H9 (cell line): ENCODE results near the gene RTTN. TPM values are rescaled to one million over a fixed set of nuclear protein-coding genes. Genes with fewer than 3 reads are reported as not detected.

Experiments used
- DNase-seq: peaks from one replicate; pipeline ENCODE4 v3.0.0-alpha.2; 2017
- H2AFZ ChIP-seq: one replicate; pipeline ENCODE4 v1.6.1; 2013; ENCODE audit warnings: mild to moderate bottlenecking, low read length, control low read depth, moderate library complexity
- H2AK5ac ChIP-seq: 2 replicates; pipeline ENCODE4 v1.6.1; 2013; ENCODE audit warnings: low read length, control low read depth, mixed read lengths; ENCODE audit not compliant: insufficient read length
- H2BK120ac ChIP-seq: one replicate; pipeline ENCODE4 v1.6.1; 2013; ENCODE audit warnings: low read depth, mild to moderate bottlenecking, low read length, control low read depth, inconsistent platforms; ENCODE audit not compliant: poor library complexity, severe bottlenecking
- H2BK12ac ChIP-seq: 2 replicates; pipeline ENCODE4 v1.6.1; 2013; ENCODE audit warnings: low read length, control low read depth, mixed read lengths, low read depth; ENCODE audit not compliant: insufficient read length
- H2BK15ac ChIP-seq: 2 replicates; pipeline ENCODE4 v1.6.1; 2013; ENCODE audit warnings: low read depth, low read length, control low read depth
- H2BK20ac ChIP-seq: one replicate; pipeline ENCODE4 v1.6.1; 2013; ENCODE audit warnings: low read depth, mild to moderate bottlenecking, low read length, control low read depth, inconsistent platforms; ENCODE audit not compliant: poor library complexity, severe bottlenecking
- H2BK5ac ChIP-seq: 2 replicates; pipeline ENCODE4 v1.6.1; 2013; ENCODE audit warnings: low read length, control low read depth, mixed read lengths; ENCODE audit not compliant: insufficient read length
- H3K14ac ChIP-seq: 2 replicates; pipeline ENCODE4 v1.6.1; 2013; ENCODE audit warnings: low read length, control low read depth; ENCODE audit not compliant: insufficient read depth
- H3K18ac ChIP-seq: 2 replicates; pipeline ENCODE4 v1.6.1; 2013; ENCODE audit warnings: low read depth, mild to moderate bottlenecking, mixed read lengths, low read length, control low read depth; ENCODE audit not compliant: insufficient read length
- H3K23ac ChIP-seq: 2 replicates; pipeline ENCODE4 v1.6.1; 2013; ENCODE audit warnings: low read length, control low read depth, mixed read lengths, low read depth; ENCODE audit not compliant: insufficient read length
- H3K23me2 ChIP-seq: 2 replicates; pipeline ENCODE4 v1.6.1; 2013; ENCODE audit warnings: low read depth, mild to moderate bottlenecking, mixed read lengths, low read length, control low read depth; ENCODE audit not compliant: insufficient read length, poor library complexity, severe bottlenecking
- H3K27ac ChIP-seq: 2 replicates; pipeline ENCODE4 v1.5.1; 2013; ENCODE audit warnings: low read length, control low read depth, mixed read lengths, low read depth; ENCODE audit not compliant: insufficient read length
- H3K27me3 ChIP-seq: 2 replicates; pipeline ENCODE4 v1.6.1; 2013; ENCODE audit warnings: low read length, control low read depth, inconsistent platforms; ENCODE audit not compliant: insufficient read depth
- H3K4ac ChIP-seq: 2 replicates; pipeline ENCODE4 v1.6.1; 2013; ENCODE audit warnings: low read depth, mild to moderate bottlenecking, control low read depth, inconsistent platforms, low read length, moderate library complexity
- H3K4me1 ChIP-seq: 2 replicates; pipeline ENCODE4 v1.6.1; 2013; ENCODE audit warnings: low read length, control low read depth, inconsistent platforms; ENCODE audit not compliant: insufficient read depth
- H3K4me2 ChIP-seq: 2 replicates; pipeline ENCODE4 v1.6.1; 2013; ENCODE audit warnings: low read length, control low read depth, mixed read lengths; ENCODE audit not compliant: insufficient read length, insufficient read depth
- H3K56ac ChIP-seq: 2 replicates; pipeline ENCODE4 v1.6.1; 2013; ENCODE audit warnings: low read depth, mild to moderate bottlenecking, mixed read lengths, low read length, control low read depth; ENCODE audit not compliant: insufficient read length
- H3K79me1 ChIP-seq: 2 replicates; pipeline ENCODE4 v1.6.1; 2013; ENCODE audit warnings: low read depth, mild to moderate bottlenecking, moderate library complexity, low read length, control low read depth, inconsistent platforms; ENCODE audit not compliant: insufficient read depth, poor library complexity, severe bottlenecking
- H3K79me2 ChIP-seq: 2 replicates; pipeline ENCODE4 v1.6.1; 2013; ENCODE audit warnings: low read length, control low read depth, inconsistent platforms; ENCODE audit not compliant: insufficient read depth
- H3K9ac ChIP-seq: 2 replicates; pipeline ENCODE4 v1.6.1; 2013; ENCODE audit warnings: low read length, control low read depth, mixed read lengths; ENCODE audit not compliant: insufficient read length; ENCODE audit errors: extremely low read depth
- H3K9me3 ChIP-seq: one replicate; pipeline ENCODE4 v1.6.1; 2013; ENCODE audit warnings: low read depth, low read length, inconsistent platforms; ENCODE audit not compliant: control insufficient read depth
- H3T11ph ChIP-seq: one replicate; pipeline ENCODE4 v1.6.1; 2013; ENCODE audit warnings: mild to moderate bottlenecking, low read length, control low read depth, inconsistent platforms
- H4K20me1 ChIP-seq: one replicate; pipeline ENCODE4 v1.6.1; 2013; ENCODE audit not compliant: control insufficient read depth, insufficient read length, insufficient read depth
- H4K5ac ChIP-seq: 2 replicates; pipeline ENCODE4 v1.6.1; 2013; ENCODE audit warnings: low read depth, mild to moderate bottlenecking, mixed read lengths, low read length, control low read depth; ENCODE audit not compliant: insufficient read length
- H4K8ac ChIP-seq: replicated peaks from 2 replicates; pipeline ENCODE4 v1.6.1; 2013; ENCODE audit warnings: low read length, control low read depth, mixed read lengths, low read depth; ENCODE audit not compliant: insufficient read length
- H4K91ac ChIP-seq: 2 replicates; pipeline ENCODE4 v1.6.1; 2013; ENCODE audit warnings: low read depth, mild to moderate bottlenecking, moderate library complexity, mixed read lengths, low read length, control low read depth; ENCODE audit not compliant: insufficient read length
- H3K27ac Mint-ChIP-seq, 3 experiments: 2 replicates in 2 of 3; 3 replicates in 1 of 3; pipeline ENCODE4 v1.8.0; 2020 to 2021; ENCODE audit warnings: mixed read lengths in 3 of 3, mild to moderate bottlenecking in 1 of 3, moderate library complexity in 1 of 3
- H3K27me3 Mint-ChIP-seq: 2 replicates; pipeline ENCODE4 v1.8.0; 2021; ENCODE audit warnings: low read depth, mild to moderate bottlenecking, moderate library complexity, mixed read lengths
- H3K36me3 Mint-ChIP-seq, 3 experiments: 2 replicates in 2 of 3; 3 replicates in 1 of 3; pipeline ENCODE4 v1.8.0; 2020 to 2021; ENCODE audit warnings: low read depth in 3 of 3, mixed read lengths in 3 of 3; ENCODE audit not compliant: insufficient read depth in 1 of 3
- H3K4me1 Mint-ChIP-seq, 2 experiments: 2 replicates each; pipeline ENCODE4 v1.8.0; 2020; ENCODE audit warnings: mixed read lengths in 2 of 2
- H3K4me3 Mint-ChIP-seq, 2 experiments: 2 replicates in 1 of 2; 3 replicates in 1 of 2; pipeline ENCODE4 v1.8.0; 2020 to 2021; ENCODE audit warnings: mild to moderate bottlenecking in 2 of 2, mixed read lengths in 2 of 2, moderate library complexity in 1 of 2
- H3K9me3 Mint-ChIP-seq, 2 experiments: 2 replicates in 1 of 2; 3 replicates in 1 of 2; pipeline ENCODE4 v1.8.0; 2020; ENCODE audit warnings: mild to moderate bottlenecking in 2 of 2, mixed read lengths in 2 of 2, moderate library complexity in 1 of 2
- CTCF ChIP-seq: fragments of 200-600 bp; sonication (generic); conservative IDR thresholded peaks from 3 replicates; pipeline ENCODE4 v1.8.0; 2021; ENCODE audit warnings: antibody characterized with exemption, mild to moderate bottlenecking
- WGBS: extraction: QIAGEN DNeasy Blood & Tissue Kit; methylation state at CpG from one replicate; pipeline ENCODE4 v1.1.7; 2013; ENCODE audit warnings: missing lambda C conversion rate, low lambda C conversion rate, mixed read lengths; ENCODE audit not compliant: insufficient read length; ENCODE audit errors: extremely low coverage; 5-methylcytosine and 5-hydroxymethylcytosine counted together
- total RNA-seq: library from RNA; stranded (reverse); gene quantifications from 2 replicates; pipeline ENCODE4 v1.2.1, GENCODE V29; 2021

RTTN gene
- total RNA-seq, 1 experiment from 2014 or later: 17.6 TPM

DNA sequence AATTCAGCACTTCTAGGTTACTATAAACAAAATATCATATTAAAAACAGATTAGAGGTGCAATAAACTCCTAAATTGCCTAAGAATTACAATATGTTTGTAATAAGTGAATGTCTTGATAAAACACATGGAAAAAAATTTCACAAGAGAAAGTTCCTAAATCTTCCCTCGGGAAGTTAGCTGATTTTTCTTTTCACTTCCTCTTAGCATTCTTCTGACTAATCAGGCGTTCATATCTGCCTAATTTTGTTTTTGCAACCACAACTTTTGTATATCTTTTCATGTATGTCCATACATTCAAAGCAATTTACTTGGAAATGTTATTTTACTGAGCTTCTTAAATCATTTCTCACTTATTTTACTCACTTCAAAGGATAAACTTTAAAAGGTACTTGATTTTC, 88.5 kb downstream of the RTTN start:
- no peak overlapping the region for H3K4me2 ChIP-seq
- H3T11ph ChIP-seq: no peak overlapping the region
- Mint-ChIP-seq H3K36me3 (peaks cover 0 to 6% (median 4%) of the 10 kb centered on the region in 3 experiments; a peak in 2 of 7 replicates), H3K27me3 (no peaks in the 10 kb centered on the region), H3K27ac (no peak overlapping the region), H3K4me3 (no peak overlapping the region), H3K9me3 (no peaks in the 10 kb centered on the region), H3K4me1 (no peaks in the 10 kb centered on the region)
- no peak overlapping the region for H4K5ac ChIP-seq
- no peak overlapping the region for H4K8ac ChIP-seq
- H3K18ac ChIP-seq: no peak overlapping the region
- no peak overlapping the region for H2BK5ac ChIP-seq
- no peak overlapping the region for H2BK20ac ChIP-seq
- no peak overlapping the region for H2BK12ac ChIP-seq
- H2BK120ac ChIP-seq: no peak overlapping the region
- no peak overlapping the region for H3K23ac ChIP-seq
- TF ChIP-seq CTCF: no peak
- H2AFZ ChIP-seq: no peak overlapping the region
- H4K20me1 ChIP-seq: no peaks in the 10 kb centered on the region
- no peak overlapping the region for H2AK5ac ChIP-seq
- no peak for DNase-seq
- H3K23me2 ChIP-seq: no peaks in the 10 kb centered on the region
- no peak overlapping the region for H3K27ac ChIP-seq
- H3K27me3 ChIP-seq: no peaks in the 10 kb centered on the region
- no peaks in the 10 kb centered on the region for H3K79me2 ChIP-seq
- WGBS: no CpG with 5 or more reads among the region's 2 CpGs
- no peaks in the 10 kb centered on the region for H3K9me3 ChIP-seq
- H3K4me1 ChIP-seq: no peaks in the 10 kb centered on the region
- no peak overlapping the region for H3K4ac ChIP-seq
- no peaks in the 10 kb centered on the region for H3K79me1 ChIP-seq
- H4K91ac ChIP-seq: no peak overlapping the region
- H3K56ac ChIP-seq: no peak overlapping the region
- no peak overlapping the region for H3K9ac ChIP-seq
- no peak overlapping the region for H3K14ac ChIP-seq
- no peak overlapping the region for H2BK15ac ChIP-seq
